ENCODE measurements around the gene TLX1.

Gene TLX1

DNA sequence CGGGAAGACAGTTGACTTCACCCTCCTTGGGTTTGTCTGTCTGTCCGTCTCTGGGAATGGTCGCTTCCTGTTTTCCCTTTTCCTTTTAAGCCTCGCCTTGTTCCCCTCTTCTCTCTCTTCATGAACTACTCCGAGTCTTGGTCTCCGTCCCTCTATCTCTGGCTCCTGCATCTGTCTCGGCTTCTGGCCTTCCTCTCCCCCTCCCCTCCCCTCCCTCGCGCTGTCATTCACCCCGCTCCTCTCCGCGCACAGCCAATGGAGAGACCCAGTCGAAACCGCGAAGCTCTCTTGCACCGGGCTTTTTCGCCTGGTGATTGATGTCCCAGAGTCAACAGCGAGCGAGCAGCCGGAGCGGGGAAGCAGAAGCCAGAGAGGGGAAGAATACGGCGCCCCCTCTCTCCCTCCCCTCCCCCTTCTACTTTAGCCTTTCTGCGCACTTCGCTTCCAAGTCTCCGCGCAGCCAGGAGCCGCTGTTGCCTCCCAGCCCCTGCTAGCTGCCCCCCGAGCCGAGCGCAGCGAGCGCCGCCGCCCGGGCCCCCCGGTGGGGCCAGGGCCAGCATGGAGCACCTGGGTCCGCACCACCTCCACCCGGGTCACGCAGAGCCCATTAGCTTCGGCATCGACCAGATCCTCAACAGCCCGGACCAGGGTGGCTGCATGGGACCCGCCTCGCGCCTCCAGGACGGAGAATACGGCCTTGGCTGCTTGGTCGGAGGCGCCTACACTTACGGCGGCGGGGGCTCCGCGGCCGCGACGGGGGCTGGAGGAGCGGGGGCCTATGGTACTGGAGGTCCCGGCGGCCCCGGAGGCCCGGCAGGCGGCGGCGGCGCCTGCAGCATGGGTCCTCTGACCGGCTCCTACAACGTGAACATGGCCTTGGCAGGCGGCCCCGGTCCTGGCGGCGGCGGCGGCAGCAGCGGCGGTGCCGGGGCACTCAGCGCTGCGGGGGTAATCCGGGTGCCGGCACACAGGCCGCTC, at the start of gene TLX1:
Gene TLX1, plus strand, starts transcription at position 317 of the 978 bp plus-strand sequence. Its CDS starts 242 bp downstream, at position 559.
- no peak for DNase-seq (ENCODE audit: low spot score)

DNA sequence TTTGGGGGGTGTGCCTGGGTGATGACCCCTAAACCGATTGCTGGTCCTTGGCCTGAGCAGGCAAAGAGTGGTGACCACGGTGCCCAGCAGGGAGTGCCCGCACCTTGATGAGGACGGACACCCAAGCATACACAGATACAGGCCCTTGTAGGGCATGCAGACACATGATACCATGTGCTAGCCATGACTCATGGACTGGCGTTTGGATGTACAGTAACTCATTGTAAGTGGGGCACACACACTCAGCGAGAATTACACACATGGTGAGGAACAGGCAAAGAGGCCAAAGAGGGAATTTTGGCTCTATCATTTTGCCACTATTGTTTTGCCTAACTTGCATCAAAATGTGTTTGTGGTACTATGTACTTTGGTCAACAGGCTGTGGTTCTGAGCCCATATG, 45.3 kb upstream of the TLX1 start:
- no peak for DNase-seq (ENCODE audit: low spot score)

DNA sequence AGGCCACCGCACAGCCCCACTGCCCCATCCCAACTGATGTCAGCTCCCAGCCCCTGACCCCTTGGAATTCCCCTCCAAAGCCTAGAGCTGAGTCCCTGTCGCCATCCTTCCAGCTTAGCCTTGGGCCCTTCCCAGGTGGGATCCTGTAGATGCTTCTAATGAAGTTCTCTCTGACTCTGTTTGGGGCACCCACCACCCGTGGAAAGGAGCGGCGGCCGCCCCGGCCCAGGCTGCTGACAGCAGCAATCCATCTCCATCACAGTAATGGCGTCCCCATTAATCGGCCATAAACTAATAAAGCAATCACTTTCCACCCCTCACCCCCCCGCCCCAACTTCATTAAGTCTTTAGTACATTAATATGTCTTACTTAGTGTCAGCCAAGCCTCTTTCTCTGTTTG, 43.7 kb upstream of the TLX1 start:
- no peak for DNase-seq (ENCODE audit: low spot score)

DNA sequence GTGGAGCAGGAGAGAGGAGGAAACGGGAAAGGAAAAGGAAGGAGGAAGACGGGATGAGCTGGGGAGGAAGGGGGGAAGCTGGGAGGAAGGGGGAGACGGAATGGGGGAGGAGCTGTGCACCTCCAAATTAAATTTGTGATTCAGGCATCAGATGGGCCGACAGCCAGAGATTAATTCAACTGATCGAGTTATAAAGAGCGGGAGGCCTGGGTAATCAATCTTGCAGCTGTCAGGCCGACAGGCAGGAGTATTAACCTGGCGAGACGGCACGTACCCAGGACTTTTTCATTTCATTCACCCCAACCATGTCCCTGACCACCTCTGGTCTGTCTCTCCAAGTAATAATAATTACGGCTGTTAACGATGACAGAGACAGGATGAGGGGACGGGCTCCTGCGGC, 43.1 kb upstream of the TLX1 start:
- DNase-seq (ENCODE audit: low spot score) = no peak

DNA sequence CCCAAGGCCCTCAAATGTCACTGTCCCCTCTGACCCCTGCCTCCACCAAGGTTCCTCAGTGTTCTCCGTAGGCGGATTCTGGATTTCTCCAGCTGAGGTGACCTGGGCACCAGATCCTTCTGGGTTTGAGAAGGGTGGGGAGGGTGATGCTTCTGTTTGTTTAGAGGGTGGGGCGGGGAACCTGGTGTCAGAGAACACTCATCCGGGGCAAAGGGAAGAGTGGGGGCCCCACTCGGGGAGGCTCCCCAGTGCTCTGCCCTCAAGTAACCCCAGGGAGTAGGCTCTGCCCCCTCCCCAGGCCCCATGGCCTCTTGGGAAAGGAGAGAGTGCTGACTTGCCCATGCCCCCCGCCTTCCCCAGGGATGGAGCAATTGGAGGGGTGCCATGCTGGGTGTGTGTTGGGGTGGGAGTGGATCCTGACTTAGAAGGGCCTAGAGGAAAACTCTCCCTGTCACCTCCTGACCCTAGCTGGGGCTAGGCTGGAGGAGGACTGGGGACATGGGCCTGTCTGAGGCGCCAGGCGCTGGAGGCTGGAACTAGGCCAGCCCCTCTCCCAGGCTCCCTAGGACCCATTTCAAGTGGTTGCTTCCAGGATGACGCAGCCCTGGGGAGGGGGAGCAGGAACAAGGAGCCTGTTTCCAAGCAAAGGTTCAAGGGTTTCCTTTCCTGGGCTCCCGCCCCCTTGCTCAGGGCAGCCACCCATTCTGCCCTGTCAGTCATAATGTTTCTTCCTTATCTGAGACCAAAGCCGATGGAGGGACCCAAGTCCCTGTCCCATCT, 41.4 kb upstream of the TLX1 start:
- DNase-seq (ENCODE audit: low spot score) = no peak

DNA sequence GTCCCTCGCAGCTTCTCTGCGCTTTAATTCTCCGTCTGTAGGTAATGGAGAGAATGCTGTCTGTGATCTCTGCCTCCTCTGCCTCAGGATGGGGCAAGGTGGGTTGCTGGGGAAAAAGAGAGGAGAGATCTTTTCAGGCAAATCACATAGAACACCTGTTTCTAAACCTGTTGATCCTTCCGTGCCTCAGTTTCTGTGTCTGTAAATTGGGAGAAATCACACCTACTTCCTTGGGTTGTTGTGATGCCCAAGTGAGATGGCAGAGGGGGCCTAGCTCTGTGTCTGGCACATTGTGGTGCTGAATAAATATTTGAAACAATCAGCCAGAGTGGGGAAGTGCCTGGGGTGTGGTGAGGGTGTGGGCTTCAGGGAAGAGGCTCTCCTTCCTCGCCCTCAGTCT, 40.5 kb upstream of the TLX1 start:
- DNase-seq (ENCODE audit: low spot score) = no peak

DNA sequence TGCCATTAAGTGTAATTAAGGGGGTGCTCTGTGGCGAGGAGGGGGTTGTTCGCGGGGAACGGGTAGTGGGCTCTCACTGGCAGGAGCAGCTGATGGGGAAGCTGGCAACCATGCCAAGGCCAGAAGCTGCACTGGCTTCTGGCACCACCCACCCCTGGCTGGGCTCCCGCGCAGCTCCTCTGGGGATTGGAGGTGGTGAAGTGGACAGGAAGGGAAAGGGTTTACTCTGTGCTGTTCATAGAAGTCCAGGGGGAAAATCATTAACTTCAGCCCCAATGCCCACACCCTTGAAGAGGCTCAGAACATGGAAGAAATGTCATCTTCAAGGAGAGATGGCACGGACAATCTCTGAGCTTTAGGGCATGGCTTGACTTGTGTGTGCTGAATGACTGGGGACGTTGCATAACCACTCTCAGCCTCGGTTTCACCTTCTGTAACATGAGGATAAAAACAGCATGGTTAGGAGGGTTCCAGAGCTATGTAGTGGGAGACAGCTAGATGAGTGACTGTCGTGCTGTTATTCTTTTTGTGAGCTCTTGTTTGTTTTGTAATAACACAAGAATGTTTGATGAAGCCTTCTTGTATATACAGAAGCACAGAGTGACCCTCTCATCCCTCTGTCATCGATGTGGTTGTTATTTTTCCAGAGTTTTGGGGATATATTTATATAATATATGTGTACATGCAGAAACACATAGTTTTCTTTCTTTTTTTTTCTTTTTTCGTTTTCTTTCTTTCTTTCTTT, 39.4 kb upstream of the TLX1 start:
- no peak for DNase-seq (ENCODE audit: low spot score)

DNA sequence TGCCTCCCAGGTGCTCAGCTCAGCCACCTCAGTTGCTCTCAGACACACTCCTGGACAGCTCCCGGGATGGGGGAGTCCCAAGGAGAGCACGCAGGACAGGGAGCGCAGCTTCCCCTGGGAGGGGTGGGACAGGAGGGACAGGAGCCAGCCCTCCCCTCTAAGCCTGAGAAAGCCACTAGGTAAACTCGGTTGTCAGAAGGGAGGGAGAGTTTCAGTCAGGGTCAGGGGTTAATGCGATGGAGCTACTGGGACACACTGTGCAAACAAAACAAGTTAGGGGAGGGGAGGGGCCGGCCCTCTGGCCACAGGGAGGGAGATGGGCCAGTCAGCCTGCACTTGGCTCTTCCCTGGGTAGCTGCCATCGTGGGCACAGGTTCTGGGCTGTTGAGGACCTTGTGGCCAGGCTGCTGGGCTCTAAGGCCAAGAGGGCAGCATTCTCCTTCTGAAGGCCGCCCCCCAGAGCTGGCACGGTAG, 38.2 kb upstream of the TLX1 start:
- DNase-seq (ENCODE audit: low spot score) = no peak

DNA sequence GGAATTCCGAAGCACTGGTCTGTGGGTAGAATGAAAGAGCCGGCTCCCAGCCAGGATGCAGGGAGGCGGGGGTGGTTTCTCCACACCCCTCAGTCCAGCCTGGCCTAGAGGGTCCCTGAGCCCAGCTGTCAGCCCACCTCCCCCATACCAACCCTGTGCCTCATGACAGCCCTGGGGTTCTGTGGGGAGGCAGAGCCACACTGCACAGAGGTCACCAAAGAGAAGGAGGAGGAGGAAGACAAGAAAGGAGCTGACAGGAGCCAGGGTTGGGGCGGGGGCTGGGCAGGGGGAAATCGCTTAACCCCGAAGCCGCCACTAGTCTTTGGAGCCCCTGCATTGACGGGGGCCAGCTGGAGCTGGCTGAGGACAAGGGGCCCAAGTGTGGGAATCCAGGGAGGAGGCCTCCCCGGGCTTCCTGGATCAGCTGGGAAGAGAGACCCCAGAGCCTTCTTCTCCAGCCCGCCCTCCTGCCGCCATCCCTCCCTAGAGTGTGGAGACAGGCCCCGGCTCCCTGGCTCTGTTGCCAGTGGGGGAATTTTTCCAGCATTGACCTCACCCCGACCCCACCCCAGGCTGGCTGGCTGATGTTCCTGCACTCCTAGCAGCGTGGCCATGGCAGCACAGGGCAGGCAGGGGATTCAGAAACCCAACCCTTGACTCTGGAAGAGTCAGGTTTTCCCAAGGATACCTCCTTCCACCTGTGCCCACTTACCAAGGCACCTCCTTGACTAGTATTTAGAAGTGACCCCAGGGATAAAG, 36.8 kb upstream of the TLX1 start:
- no peak for DNase-seq (ENCODE audit: low spot score)

DNA sequence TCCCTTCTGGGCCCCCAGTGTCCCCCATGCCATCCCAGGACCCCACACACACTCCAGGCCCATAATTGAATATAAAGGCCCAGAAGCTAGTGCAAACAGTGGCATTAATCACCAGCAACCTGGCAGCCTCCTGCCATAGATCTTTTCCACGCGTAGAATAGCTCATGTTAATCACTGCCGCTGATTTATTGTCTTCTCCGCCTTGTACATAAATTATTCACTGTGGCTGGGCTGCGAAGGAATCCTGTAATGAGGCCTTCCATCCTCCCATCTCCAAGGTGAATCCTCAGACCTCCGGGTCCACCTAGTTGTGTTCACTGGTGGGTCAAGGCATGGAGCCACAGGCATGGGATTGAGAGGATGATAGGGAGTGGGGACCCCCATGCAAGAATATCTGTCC, 36.1 kb upstream of the TLX1 start:
- no peak for DNase-seq (ENCODE audit: low spot score)

DNA sequence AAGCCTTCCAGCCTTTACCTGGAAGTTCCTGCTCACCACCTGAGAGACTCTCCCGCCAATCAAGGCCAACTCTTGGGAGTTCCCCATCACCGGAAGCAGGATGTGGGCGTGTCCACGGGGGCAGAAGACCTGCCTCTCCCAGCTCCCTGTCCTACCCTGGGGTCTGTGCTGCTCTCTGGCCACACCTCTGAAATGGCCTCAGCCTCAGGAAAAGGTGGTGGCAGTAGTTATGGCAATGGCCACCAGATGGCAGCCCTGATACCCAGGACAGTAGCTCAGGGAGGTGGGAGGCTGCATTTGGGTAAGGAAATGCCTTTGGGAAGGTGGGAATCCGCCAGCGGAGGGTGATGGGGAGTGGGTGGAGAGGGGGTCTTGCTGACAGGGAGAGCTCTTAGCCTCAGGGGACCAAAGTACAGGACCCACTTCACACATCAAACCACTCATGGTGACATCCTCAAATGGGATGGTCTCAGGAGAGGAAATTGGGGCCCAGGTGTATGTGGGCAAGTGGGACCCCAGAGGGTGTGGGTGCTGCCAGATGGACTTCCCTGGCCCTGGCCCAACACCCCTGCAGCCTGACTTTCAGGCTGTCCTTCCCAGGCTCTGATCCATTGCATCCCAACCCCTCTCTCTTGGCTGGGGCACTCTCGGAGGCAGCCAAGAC, 35.4 kb upstream of the TLX1 start:
- DNase-seq (ENCODE audit: low spot score) = peak; percentile 82

DNA sequence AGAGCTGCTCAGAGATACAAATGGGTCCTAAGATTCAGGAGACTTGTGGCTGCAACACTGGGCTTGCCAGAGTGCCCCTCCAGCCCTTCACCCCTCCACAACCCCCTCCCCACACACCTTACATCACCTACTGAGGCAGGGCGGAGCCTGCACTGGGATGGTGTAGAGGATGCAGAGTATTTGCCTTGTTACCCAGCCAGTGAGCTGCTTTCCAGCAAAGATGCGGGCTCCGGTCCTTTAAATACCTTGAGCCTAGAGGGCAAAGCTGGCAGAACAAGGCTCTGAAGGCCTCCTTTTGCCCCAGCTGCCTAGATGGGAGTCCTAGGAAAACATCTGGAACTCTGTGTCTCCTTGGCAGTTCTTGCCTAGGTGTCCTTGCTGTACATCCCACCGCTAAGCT, 34.7 kb upstream of the TLX1 start:
- no peak for DNase-seq (ENCODE audit: low spot score)

DNA sequence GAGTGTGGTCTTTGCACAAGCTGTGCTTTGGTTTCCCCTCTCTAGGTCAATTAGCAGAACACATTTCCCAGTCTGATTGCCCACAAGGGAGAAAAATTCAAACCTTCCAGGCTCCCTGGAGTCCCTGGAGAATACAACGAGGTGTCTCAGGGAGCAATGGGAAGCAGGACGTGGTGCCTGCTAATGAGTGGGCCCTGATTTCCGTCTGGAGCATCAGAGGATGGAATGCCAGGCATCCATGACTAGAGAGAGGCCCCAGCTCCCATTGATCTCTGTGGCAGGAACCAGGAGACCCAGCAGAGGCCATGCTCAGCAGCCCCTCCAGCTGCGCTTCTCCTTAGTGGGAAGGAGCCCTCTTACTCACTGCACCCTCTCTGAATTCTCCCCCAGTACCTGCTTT, 33.2 kb upstream of the TLX1 start:
- no peak for DNase-seq (ENCODE audit: low spot score)

DNA sequence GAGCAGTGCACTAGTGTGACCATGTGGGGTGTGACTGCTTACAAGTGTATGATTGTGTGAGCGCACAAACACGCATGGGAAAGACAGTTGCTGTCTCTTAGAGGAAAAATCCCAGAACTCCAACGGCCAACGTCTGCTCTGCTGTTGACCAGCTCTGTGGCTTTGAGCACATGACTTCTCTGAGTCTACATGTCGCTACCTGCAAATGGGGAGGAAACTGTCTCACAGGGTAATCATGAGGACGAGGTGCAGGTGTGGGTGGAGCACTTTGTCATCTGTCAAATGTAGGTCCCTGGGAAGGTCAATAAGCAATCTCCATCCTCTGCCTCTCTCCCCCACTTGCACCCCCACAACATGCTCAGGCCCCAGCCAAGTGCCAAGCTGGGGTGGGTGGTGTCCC, 31.2 kb upstream of the TLX1 start:
- DNase-seq (ENCODE audit: low spot score) = no peak

DNA sequence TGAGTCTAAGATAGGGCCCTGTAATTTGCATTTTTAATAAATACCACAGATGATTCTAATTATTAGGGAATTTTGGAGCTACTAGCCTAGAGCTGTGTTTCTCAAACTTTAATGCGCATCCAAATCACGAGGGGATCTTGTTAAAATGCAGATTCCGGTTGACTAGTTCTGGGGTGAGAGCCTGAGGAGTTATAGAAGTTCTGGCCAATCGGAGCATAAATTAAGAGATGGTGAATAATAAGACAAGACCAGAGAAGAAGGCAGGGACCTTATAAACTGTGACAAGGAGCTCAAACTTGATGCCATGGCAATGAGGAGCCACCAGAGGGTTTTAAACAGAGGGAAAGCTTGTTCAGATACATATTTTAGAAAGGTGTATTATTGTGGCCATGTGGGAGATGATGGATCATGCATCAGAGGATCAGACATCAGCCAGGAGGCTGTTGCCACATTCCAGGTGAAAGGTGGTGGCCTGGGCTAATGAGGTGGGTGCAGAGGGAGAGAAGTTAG, 29.7 kb upstream of the TLX1 start:
- DNase-seq (ENCODE audit: low spot score) = no peak

DNA sequence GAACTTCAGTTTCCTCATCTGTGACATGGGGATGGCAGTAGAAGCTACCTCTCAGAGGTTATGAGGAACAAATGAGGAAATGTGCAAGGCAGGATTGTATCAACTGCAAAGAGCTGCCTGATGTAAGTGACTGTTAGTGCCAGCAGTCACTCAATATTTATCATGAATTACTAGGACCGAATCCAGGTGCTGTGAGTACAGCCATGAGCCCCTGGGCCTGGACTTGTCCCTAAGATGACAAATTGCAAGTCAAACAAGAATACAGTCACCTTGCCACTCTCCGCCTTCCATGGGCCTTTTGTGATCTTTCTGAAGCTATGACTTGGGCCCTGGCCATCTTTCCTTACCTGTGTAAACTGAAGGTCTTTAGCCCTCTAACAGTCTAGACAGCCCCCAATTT, 27.7 kb upstream of the TLX1 start:
- DNase-seq (ENCODE audit: low spot score) = no peak

DNA sequence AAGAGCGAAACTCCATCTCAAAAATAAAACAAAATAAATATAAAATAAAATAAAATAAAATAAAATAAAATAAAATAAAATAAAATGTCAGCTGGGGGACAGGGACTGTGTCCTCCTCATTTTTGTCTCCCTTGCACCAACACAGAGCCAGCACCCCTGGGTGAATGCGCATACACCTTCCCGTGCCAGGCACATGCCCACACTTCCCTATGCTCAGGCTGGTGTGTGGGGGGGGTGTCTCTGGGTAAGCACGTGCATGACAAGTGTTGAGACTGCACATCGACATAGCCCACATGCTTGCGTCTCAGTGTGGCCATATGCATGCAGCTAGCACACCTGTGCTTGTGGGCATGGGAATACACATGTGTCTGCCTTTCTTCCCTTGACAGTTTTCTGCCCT, 24.7 kb upstream of the TLX1 start:
- DNase-seq (ENCODE audit: low spot score) = no peak

DNA sequence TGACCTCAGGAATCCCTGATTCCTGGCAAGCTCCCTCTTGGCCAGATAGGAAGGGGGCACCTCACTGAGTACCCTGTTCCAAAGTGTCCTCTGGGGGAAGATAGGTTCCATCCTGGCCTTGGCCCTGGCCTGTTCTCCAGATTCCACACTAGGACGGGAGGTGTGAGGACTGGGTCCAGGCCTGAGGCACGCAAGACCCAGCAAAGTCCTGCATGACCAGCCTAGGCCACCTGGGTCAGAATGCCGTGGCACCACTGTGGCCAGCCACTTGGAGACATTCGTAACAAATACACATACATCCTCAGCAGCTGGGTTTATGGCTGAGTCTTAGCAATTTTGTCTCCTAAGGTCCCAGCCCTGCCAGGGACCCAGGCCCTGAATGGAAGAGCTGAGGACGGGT, 23.3 kb upstream of the TLX1 start:
- DNase-seq (ENCODE audit: low spot score) = no peak

DNA sequence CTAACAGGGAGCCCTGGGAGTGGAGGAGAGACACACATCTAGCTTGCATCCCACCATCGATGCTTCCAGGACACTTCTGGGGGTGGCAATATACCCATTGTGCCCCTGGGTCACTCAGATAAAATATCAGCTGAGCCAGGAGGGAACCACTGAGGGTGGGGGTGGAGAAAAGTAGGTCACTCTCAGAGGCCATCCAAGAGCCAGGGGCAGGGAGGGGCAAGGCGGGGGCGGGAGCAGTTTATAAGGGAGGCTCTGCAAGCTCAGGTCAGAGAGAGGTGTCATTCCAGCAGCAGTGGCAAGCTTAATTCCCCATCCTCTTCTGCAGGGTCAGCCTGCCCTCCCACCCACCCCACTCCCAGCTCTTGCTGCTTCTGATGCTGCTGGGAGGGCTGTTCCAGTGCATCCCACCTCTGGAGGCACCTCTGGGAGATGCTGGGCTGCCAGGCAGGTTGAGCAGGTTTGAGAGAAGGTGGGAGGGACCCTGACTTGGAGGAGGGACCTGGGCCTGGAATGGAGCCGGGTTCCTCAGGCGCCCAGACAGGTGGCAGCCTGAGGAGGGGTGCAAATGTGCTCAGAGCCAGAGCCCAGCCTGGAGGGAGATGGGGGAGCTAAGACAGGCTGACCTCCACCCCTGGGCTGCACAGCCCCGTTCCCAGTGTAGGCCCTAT, 20.1 kb upstream of the TLX1 start:
- DNase-seq (ENCODE audit: low spot score) = no peak

DNA sequence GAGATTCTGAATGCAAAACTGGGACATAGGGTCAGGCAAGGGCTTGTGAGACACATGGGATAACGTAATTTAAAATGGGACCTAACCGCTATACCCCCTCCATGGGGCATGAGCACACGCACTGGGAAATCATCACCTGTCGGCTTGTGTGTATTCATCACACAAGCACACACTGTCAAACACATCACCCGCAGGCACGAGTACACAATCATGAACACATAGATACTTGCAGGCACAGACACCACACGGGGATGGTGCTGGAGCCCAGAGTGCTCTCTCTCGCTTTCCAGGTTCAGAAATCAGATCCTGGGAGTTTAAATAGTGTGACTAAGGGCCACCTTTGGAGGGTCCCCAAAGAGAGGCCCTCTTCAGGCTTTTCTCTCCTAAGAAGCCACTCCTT, 19.6 kb upstream of the TLX1 start:
- DNase-seq (ENCODE audit: low spot score) = no peak

All from AG08395 (cell line).